ENCODE data around the gene DNAJC28.

The DNAJC28 gene

GRCh38 chr21:33487996-33488395 is 3.5 kb downstream of the DNAJC28 start:
- DNase-seq (ENCODE audit: extremely low read depth, low read depth) = no peak
- no peak for TF ChIP-seq CTCF (IDR thresholded peaks at IDR 0.05; ENCODE audit: low read depth, low read length, missing control alignments)
- no peak overlapping the region for H3K4me3 ChIP-seq (replicated peaks; ENCODE audit: low read depth, low read length)

DNA sequence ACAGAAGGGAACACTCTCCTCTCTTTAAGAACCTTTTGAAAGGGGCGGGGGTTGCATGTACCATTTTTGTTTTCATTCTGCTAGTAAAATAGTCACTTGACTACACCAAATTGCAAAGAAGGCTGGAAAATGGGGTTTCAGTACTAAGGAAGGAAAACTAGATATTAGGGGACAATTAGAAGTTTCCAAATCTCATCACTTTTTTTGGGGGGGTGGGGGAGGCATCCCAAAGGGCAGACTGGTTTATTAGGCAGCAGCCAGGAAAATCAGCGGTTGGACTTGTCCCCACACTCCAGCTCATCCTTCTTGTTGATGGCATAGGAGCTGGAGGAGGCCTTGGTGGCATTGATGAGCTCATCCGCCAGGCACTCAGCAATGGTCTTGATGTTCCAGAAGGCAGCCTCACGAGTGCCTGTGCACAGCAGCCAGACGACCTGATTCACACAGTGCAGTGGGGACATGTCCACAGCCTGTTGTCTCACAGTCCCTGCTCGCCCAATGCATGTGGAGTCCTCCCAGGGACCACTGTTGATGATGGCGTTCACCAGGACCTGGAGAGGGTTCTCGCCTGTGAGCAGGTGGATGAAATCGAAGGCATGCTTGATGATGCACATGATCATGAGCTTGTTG is 10.1 kb downstream of the DNAJC28 start:
- no peak overlapping the region for H3K4me3 ChIP-seq (replicated peaks; ENCODE audit: low read depth, low read length)
- no peak for DNase-seq (ENCODE audit: extremely low read depth, low read depth)
- TF ChIP-seq CTCF (IDR thresholded peaks at IDR 0.05; ENCODE audit: low read depth, low read length, missing control alignments) = no peak

GRCh38 chr21:33480481-33481103 is 10.9 kb downstream of the DNAJC28 start:
- TF ChIP-seq CTCF (IDR thresholded peaks at IDR 0.05; ENCODE audit: low read depth, low read length, missing control alignments) = no peak
- no peak for DNase-seq (ENCODE audit: extremely low read depth, low read depth)
- peak overlapping the region; percentile 89 for H3K4me3 ChIP-seq (replicated peaks; ENCODE audit: low read depth, low read length)

GRCh38 chr21:33479679-33480480 is 11.6 kb downstream of the DNAJC28 start, which contains the start of gene TMEM50B:
TMEM50B (minus strand) TSS chr21:33479974; CDS start chr21:33468885, 11,089 bp downstream.
- peak; percentile 74 for DNase-seq (ENCODE audit: extremely low read depth, low read depth)
- peak; percentile 31 for TF ChIP-seq CTCF (IDR thresholded peaks at IDR 0.05; ENCODE audit: low read depth, low read length, missing control alignments)
- H3K4me3 ChIP-seq (replicated peaks; ENCODE audit: low read depth, low read length) = peak within 1 kb of the TSS; percentile 89

DNA sequence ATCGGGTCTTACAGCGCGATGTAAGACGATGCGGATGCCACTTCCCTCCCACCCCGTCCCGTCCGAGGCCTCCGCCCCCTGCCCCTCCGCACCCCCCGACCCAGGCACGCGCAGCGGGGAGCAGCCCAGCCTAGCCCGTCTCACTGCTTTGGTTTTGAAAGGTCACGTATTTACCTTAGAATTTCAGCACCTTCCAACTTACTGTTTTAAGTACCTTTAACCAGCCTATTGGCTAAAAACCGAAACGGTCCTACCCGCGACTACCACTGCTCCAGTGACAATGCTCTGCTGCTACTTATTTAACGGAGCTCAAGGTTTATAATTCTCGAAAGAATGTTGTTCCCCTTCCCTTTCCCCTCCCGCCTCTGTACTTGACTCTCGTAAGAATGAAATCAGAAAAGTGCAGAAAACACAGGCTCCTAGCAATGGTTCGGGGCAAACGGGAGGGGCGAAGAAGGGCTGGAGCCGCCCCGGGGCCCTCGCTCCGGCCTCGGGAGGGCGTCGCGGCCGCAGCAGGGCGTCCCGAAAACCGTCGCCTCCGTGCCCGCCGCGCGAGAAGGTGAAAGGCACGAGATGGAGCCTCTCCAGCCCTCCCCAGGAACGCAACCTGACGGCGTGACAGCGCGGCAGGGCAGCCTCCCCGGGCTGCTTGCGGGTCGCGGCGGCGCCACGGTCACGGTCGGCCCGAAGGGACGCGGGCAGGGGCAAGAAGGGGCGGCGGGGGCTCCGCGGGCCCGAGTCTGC is 12.4 kb downstream of the DNAJC28 start:
- TF ChIP-seq CTCF (IDR thresholded peaks at IDR 0.05; ENCODE audit: low read depth, low read length, missing control alignments) = no peak
- DNase-seq (ENCODE audit: extremely low read depth, low read depth) = no peak
- peak overlapping the region; percentile 89 for H3K4me3 ChIP-seq (replicated peaks; ENCODE audit: low read depth, low read length)

- no peak for DNase-seq (ENCODE audit: extremely low read depth, low read depth)
- no peak for TF ChIP-seq CTCF (IDR thresholded peaks at IDR 0.05; ENCODE audit: low read depth, low read length, missing control alignments)
- H3K4me3 ChIP-seq (replicated peaks; ENCODE audit: low read depth, low read length) = peak overlapping the region; percentile 89
These were observed 13.3 kb downstream of the DNAJC28 start for GRCh38 chr21:33478182-33478581.

Data from HFF-Myc (cell line).